Testis (tissue), 3 donors: ENCODE results near the gene CCDC39. TPM values are rescaled to one million over a fixed set of nuclear protein-coding genes. Genes with fewer than 3 reads are reported as not detected.

ENCODE experiments used
- DNase-seq: peaks from one replicate; pipeline ENCODE4 v3.0.0-alpha.2; 2019
- H3K27ac ChIP-seq, 2 donors: fragments of 200-600 bp; sonication (generic); one replicate each; pipeline ENCODE4 v1.5.1; 2019
- H3K27me3 ChIP-seq: fragments of 200-600 bp; sonication (generic); one replicate; pipeline ENCODE4 v1.5.1; 2019
- H3K36me3 ChIP-seq: fragments of 200-600 bp; sonication (generic); one replicate; pipeline ENCODE4 v1.5.1; 2017; ENCODE audit warnings: low read depth; ENCODE audit errors: missing control alignments
- H3K4me1 ChIP-seq: fragments of 200-600 bp; sonication (generic); one replicate; pipeline ENCODE4 v1.5.1; 2019
- H3K4me3 ChIP-seq, 2 donors: fragments of 200-600 bp; sonication (generic); one replicate each; pipeline ENCODE4 v1.5.1; 2017 to 2019
- H3K9me3 ChIP-seq: fragments of 200-600 bp; sonication (generic); one replicate; pipeline ENCODE4 v1.5.1; 2017
- POLR2A ChIP-seq: fragments of 450-650 bp; IDR thresholded peaks from one replicate; pipeline ENCODE4 v1.6.1; 2017; ENCODE audit warnings: antibody characterized with exemption, mild to moderate bottlenecking, moderate library complexity
- WGBS, 2 donors: methylation state at CpG; one replicate each; pipeline ENCODE4 v1.1.5; 2018; 5-methylcytosine and 5-hydroxymethylcytosine counted together
- intact Hi-C: fragments of 100-400 bp; cut with DNase I; formaldehyde crosslinking; loops from one replicate; pipeline ENCODE4 v1.15.1; 2023; ENCODE audit warnings: low total_unique reads
- polyA plus RNA-seq: library from polyadenylated mRNA; stranded (reverse); fragments of 350-450 nt; fragmentation: Illumina TruSeq; extraction: RNeasy Lipid Tissue Mini Kit (QIAGEN cat#74804); gene quantifications from one replicate; pipeline ENCODE4 v1.2.3, GENCODE V29; 2014; ENCODE audit warnings: low read depth, low replicate concordance; ENCODE audit not compliant: insufficient read depth
- total RNA-seq, 2 donors: library from RNA; depleted of rRNA; stranded (reverse); fragments of >200 nt; gene quantifications; one replicate each; pipeline ENCODE4 v1.2.3, GENCODE V29; 2016
- TF ChIP-seq, protein P1 (sequence below), 3 experiments: fragments of 450-650 bp in 2 of 3; fragments of 200-600 bp in 1 of 3; sonication (generic) in 1 of 3; IDR thresholded peaks; one replicate each; pipeline ENCODE4 v1.5.1; 2016 to 2019; ENCODE audit warnings: antibody characterized with exemption in 3 of 3, mild to moderate bottlenecking in 2 of 3, moderate library complexity in 1 of 3

The CCDC39 gene
- total and polyA plus RNA-seq, 3 donors from 2014 or later = 3.5 to 7.4 (median 4.3) TPM

GRCh38 chr3:180611006-180611405 lies 68.3 kb downstream of the CCDC39 start:
- no peaks in the 10 kb centered on the region for H3K27me3 ChIP-seq
- H3K27ac ChIP-seq = no peak overlapping the region
- no peak overlapping the region for H3K4me3 ChIP-seq
- intact Hi-C loops = no loop called here
- H3K36me3 ChIP-seq = peaks cover 3% of the 10 kb centered on the region
- H3K9me3 ChIP-seq = no peaks in the 10 kb centered on the region
- no peak for DNase-seq
- WGBS, 2 donors = 89 to 92% methylated on average over 1 of the region's 1 CpG
- no peaks in the 10 kb centered on the region for H3K4me1 ChIP-seq
- TF ChIP-seq, protein P1, sequence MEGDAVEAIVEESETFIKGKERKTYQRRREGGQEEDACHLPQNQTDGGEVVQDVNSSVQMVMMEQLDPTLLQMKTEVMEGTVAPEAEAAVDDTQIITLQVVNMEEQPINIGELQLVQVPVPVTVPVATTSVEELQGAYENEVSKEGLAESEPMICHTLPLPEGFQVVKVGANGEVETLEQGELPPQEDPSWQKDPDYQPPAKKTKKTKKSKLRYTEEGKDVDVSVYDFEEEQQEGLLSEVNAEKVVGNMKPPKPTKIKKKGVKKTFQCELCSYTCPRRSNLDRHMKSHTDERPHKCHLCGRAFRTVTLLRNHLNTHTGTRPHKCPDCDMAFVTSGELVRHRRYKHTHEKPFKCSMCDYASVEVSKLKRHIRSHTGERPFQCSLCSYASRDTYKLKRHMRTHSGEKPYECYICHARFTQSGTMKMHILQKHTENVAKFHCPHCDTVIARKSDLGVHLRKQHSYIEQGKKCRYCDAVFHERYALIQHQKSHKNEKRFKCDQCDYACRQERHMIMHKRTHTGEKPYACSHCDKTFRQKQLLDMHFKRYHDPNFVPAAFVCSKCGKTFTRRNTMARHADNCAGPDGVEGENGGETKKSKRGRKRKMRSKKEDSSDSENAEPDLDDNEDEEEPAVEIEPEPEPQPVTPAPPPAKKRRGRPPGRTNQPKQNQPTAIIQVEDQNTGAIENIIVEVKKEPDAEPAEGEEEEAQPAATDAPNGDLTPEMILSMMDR (IDR thresholded peaks at IDR 0.05) = no peak

GRCh38 chr3:180601688-180602666 lies 77.3 kb downstream of the CCDC39 start, which contains the start of gene TTC14:
Gene TTC14 (plus strand): TSS chr3:180602163. CDS start chr3:180602262, 99 bp downstream.
- WGBS, 2 donors = 2 to 4% methylated on average over 41 to 70 of the region's 70 CpGs
- H3K27ac ChIP-seq = peak within 1 kb of the TSS; percentile 72 to 86
- peak within 1 kb of the TSS; percentile 96 to 97 for H3K4me3 ChIP-seq
- no peaks in the 10 kb centered on the region for H3K36me3 ChIP-seq
- H3K9me3 ChIP-seq = no peaks in the 10 kb centered on the region
- no peaks in the 10 kb centered on the region for H3K4me1 ChIP-seq
- DNase-seq = peak; percentile 97
- H3K27me3 ChIP-seq = no peaks in the 10 kb centered on the region
- intact Hi-C loops = no loop called here
- peak; percentile 47 for TF ChIP-seq POLR2A
- TF ChIP-seq, protein P1 (IDR thresholded peaks at IDR 0.05) = peak in 1 of 3 experiments; percentile 9

GRCh38 chr3:180600473-180600872 lies 78.8 kb downstream of the CCDC39 start:
- Histone ChIP-seq H3K36me3 (no peaks in the 10 kb centered on the region), H3K27me3 (no peaks in the 10 kb centered on the region), H3K27ac (no peak overlapping the region), H3K4me3 (peak overlapping the region in 1 of 2 donors; percentile 1), H3K9me3 (no peaks in the 10 kb centered on the region), H3K4me1 (no peaks in the 10 kb centered on the region)
- no peak for TF ChIP-seq POLR2A
- TF ChIP-seq, protein P1 (IDR thresholded peaks at IDR 0.05) = no peak
- no peak for DNase-seq
- 64 to 81% methylated on average over 15 of the region's 15 CpGs for WGBS, 2 donors
- intact Hi-C loops = no loop called here

- H3K27ac ChIP-seq = no peak overlapping the region
- H3K27me3 ChIP-seq = no peaks in the 10 kb centered on the region
- intact Hi-C loops = no loop called here
- TF ChIP-seq POLR2A = no peak
- TF ChIP-seq, protein P1 (IDR thresholded peaks at IDR 0.05) = no peak
- DNase-seq = no peak
- no peaks in the 10 kb centered on the region for H3K9me3 ChIP-seq
- 47 to 87% methylated on average over 1 of the region's 1 CpG for WGBS, 2 donors
- no peaks in the 10 kb centered on the region for H3K4me1 ChIP-seq
- H3K4me3 ChIP-seq = no peak overlapping the region
- no peaks in the 10 kb centered on the region for H3K36me3 ChIP-seq
Observed at GRCh38 chr3:180595559-180595935, 83.7 kb downstream of the CCDC39 start.
